ENCODE data around the gene MYLK.

Gene MYLK

GRCh38 chr3:123657111-123657510 lies 227.0 kb downstream of the MYLK start:
- no peaks in the 10 kb centered on the region; the same call in 1 of the 2 replicates for H3K36me3 ChIP-seq (ENCODE audit: insufficient read depth, low read length)
- H3K4me1 ChIP-seq (ENCODE audit: insufficient read depth, low read length), result peaks cover 1% of the 10 kb centered on the region; the same call in 1 of the 2 replicates
- H3K9ac ChIP-seq (ENCODE audit: low read depth, low read length), result no peak overlapping the region
- peaks cover 8% of the 10 kb centered on the region for H3K9me3 ChIP-seq (ENCODE audit: control insufficient read depth, insufficient read depth, low read length)

- Histone ChIP-seq H3K9ac (ENCODE audit: low read depth, low read length) (no peak overlapping the region), H3K4me1 (ENCODE audit: insufficient read depth, low read length) (peaks cover 6% of the 10 kb centered on the region; the same call in 1 of the 2 replicates), H3K9me3 (ENCODE audit: control insufficient read depth, insufficient read depth, low read length) (peaks cover 8% of the 10 kb centered on the region), H3K36me3 (ENCODE audit: insufficient read depth, low read length) (no peaks in the 10 kb centered on the region; the same call in 1 of the 2 replicates)
Measured at GRCh38 chr3:123656691-123657090, 227.4 kb downstream of the MYLK start.

GRCh38 chr3:123656274-123656673 lies 227.9 kb downstream of the MYLK start:
- Histone ChIP-seq H3K4me1 (ENCODE audit: insufficient read depth, low read length) (peaks cover 10% of the 10 kb centered on the region), H3K36me3 (ENCODE audit: insufficient read depth, low read length) (no peaks in the 10 kb centered on the region; the same call in 1 of the 2 replicates), H3K9me3 (ENCODE audit: control insufficient read depth, insufficient read depth, low read length) (peaks cover 8% of the 10 kb centered on the region), H3K9ac (ENCODE audit: low read depth, low read length) (no peak overlapping the region)

- Histone ChIP-seq H3K9me3 (ENCODE audit: control insufficient read depth, insufficient read depth, low read length) (peaks cover 8% of the 10 kb centered on the region), H3K36me3 (ENCODE audit: insufficient read depth, low read length) (no peaks in the 10 kb centered on the region; the same call in 1 of the 2 replicates), H3K9ac (ENCODE audit: low read depth, low read length) (no peak overlapping the region), H3K4me1 (ENCODE audit: insufficient read depth, low read length) (peaks cover 11% of the 10 kb centered on the region)
Measured at GRCh38 chr3:123655400-123655799, 228.7 kb downstream of the MYLK start.

- Histone ChIP-seq H3K9ac (ENCODE audit: low read depth, low read length) (no peak overlapping the region), H3K4me1 (ENCODE audit: insufficient read depth, low read length) (peaks cover 11% of the 10 kb centered on the region), H3K36me3 (ENCODE audit: insufficient read depth, low read length) (no peaks in the 10 kb centered on the region; the same call in 1 of the 2 replicates), H3K9me3 (ENCODE audit: control insufficient read depth, insufficient read depth, low read length) (peaks cover 8% of the 10 kb centered on the region)
Measured at GRCh38 chr3:123653221-123653682, 230.9 kb downstream of the MYLK start.

- Histone ChIP-seq H3K36me3 (ENCODE audit: insufficient read depth, low read length) (no peaks in the 10 kb centered on the region; the same call in 1 of the 2 replicates), H3K9me3 (ENCODE audit: control insufficient read depth, insufficient read depth, low read length) (peaks cover 8% of the 10 kb centered on the region), H3K4me1 (ENCODE audit: insufficient read depth, low read length) (peaks cover 11% of the 10 kb centered on the region), H3K9ac (ENCODE audit: low read depth, low read length) (no peak overlapping the region)
Measured at GRCh38 chr3:123652342-123652984, 231.7 kb downstream of the MYLK start.

GRCh38 chr3:123651449-123652341 lies 232.4 kb downstream of the MYLK start:
- H3K36me3 ChIP-seq (ENCODE audit: insufficient read depth, low read length), result no peaks in the 10 kb centered on the region; the same call in 1 of the 2 replicates

GRCh38 chr3:123650101-123650500 lies 234.0 kb downstream of the MYLK start:
- Histone ChIP-seq H3K9ac (ENCODE audit: low read depth, low read length) (no peak overlapping the region), H3K9me3 (ENCODE audit: control insufficient read depth, insufficient read depth, low read length) (no peaks in the 10 kb centered on the region), H3K36me3 (ENCODE audit: insufficient read depth, low read length) (no peaks in the 10 kb centered on the region), H3K4me1 (ENCODE audit: insufficient read depth, low read length) (peaks cover 11% of the 10 kb centered on the region)

More at GRCh38 chr3:123651449-123652341, 232.4 kb downstream of the MYLK start:
- Histone ChIP-seq H3K9ac (ENCODE audit: low read depth, low read length) (no peak overlapping the region), H3K4me1 (ENCODE audit: insufficient read depth, low read length) (peaks cover 11% of the 10 kb centered on the region), H3K9me3 (ENCODE audit: control insufficient read depth, insufficient read depth, low read length) (peaks cover 2% of the 10 kb centered on the region; the same call in 1 of the 2 replicates)

GRCh38 chr3:123648696-123649405 lies 235.3 kb downstream of the MYLK start:
- no peak overlapping the region for H3K9ac ChIP-seq (ENCODE audit: low read depth, low read length)
- peaks cover 11% of the 10 kb centered on the region for H3K4me1 ChIP-seq (ENCODE audit: insufficient read depth, low read length)
- no peaks in the 10 kb centered on the region for H3K36me3 ChIP-seq (ENCODE audit: insufficient read depth, low read length)
- H3K9me3 ChIP-seq (ENCODE audit: control insufficient read depth, insufficient read depth, low read length), result no peaks in the 10 kb centered on the region

- Histone ChIP-seq H3K9ac (ENCODE audit: low read depth, low read length) (no peak overlapping the region), H3K4me1 (ENCODE audit: insufficient read depth, low read length) (no peaks in the 10 kb centered on the region; the same call in 1 of the 2 replicates), H3K9me3 (ENCODE audit: control insufficient read depth, insufficient read depth, low read length) (no peaks in the 10 kb centered on the region), H3K36me3 (ENCODE audit: insufficient read depth, low read length) (no peaks in the 10 kb centered on the region)
Measured at GRCh38 chr3:123644358-123644757, 239.8 kb downstream of the MYLK start.

- H3K36me3 ChIP-seq (ENCODE audit: insufficient read depth, low read length), result no peaks in the 10 kb centered on the region
- H3K9me3 ChIP-seq (ENCODE audit: control insufficient read depth, insufficient read depth, low read length), result no peaks in the 10 kb centered on the region
- H3K9ac ChIP-seq (ENCODE audit: low read depth, low read length), result no peak overlapping the region
- H3K4me1 ChIP-seq (ENCODE audit: insufficient read depth, low read length), result no peaks in the 10 kb centered on the region; the same call in 1 of the 2 replicates
Measured at GRCh38 chr3:123642957-123643330, 241.2 kb downstream of the MYLK start.

GRCh38 chr3:123642182-123642956 lies 241.8 kb downstream of the MYLK start:
- no peaks in the 10 kb centered on the region for H3K9me3 ChIP-seq (ENCODE audit: control insufficient read depth, insufficient read depth, low read length)
- H3K4me1 ChIP-seq (ENCODE audit: insufficient read depth, low read length), result peaks cover 3% of the 10 kb centered on the region; the same call in 1 of the 2 replicates
- H3K9ac ChIP-seq (ENCODE audit: low read depth, low read length), result no peak overlapping the region
- H3K36me3 ChIP-seq (ENCODE audit: insufficient read depth, low read length), result no peaks in the 10 kb centered on the region

- Histone ChIP-seq H3K4me1 (ENCODE audit: insufficient read depth, low read length) (peaks cover 11% of the 10 kb centered on the region), H3K9me3 (ENCODE audit: control insufficient read depth, insufficient read depth, low read length) (no peaks in the 10 kb centered on the region), H3K9ac (ENCODE audit: low read depth, low read length) (no peak overlapping the region), H3K36me3 (ENCODE audit: insufficient read depth, low read length) (no peaks in the 10 kb centered on the region)
Measured at GRCh38 chr3:123641505-123641904, 242.6 kb downstream of the MYLK start.

Measured in ES-I3 (cell line).